ENCODE data around the gene SUPV3L1. TPM values are rescaled to one million over a fixed set of nuclear protein-coding genes. Genes with fewer than 3 reads are reported as not detected.

The SUPV3L1 gene
- total RNA-seq, 1 donor from 2014 or later = 20.5 TPM

DNA sequence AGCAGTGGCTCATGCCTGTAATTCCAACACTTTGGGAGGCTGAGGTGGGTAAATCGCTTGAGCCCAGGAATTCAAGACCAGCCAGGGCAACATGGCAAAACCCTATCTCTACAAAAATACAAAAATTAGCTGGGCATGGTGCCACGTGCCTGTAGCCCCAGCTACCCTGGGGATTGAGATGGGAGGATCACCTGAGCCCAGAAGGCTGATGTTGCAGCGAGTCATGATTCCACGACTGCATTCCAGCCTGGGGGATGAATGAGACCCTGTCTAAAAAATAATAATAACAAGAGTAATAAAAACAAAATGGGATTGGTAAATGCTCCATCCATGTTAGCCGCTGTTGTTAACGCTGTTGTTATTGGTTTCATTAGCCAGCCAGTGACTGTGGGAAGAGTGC lies 38.8 kb downstream of the SUPV3L1 start:
- H3K9me3 ChIP-seq = no peaks in the 10 kb centered on the region
- H3K4me1 ChIP-seq = peaks cover 32% of the 10 kb centered on the region
- intact Hi-C loops (cut with DNase I) = no loop called here
- no peak for DNase-seq
- H3K4me3 ChIP-seq = no peak overlapping the region
- TF ChIP-seq, protein P1, sequence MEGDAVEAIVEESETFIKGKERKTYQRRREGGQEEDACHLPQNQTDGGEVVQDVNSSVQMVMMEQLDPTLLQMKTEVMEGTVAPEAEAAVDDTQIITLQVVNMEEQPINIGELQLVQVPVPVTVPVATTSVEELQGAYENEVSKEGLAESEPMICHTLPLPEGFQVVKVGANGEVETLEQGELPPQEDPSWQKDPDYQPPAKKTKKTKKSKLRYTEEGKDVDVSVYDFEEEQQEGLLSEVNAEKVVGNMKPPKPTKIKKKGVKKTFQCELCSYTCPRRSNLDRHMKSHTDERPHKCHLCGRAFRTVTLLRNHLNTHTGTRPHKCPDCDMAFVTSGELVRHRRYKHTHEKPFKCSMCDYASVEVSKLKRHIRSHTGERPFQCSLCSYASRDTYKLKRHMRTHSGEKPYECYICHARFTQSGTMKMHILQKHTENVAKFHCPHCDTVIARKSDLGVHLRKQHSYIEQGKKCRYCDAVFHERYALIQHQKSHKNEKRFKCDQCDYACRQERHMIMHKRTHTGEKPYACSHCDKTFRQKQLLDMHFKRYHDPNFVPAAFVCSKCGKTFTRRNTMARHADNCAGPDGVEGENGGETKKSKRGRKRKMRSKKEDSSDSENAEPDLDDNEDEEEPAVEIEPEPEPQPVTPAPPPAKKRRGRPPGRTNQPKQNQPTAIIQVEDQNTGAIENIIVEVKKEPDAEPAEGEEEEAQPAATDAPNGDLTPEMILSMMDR (IDR thresholded peaks at IDR 0.05) = no peak
- H3K36me3 ChIP-seq = no peaks in the 10 kb centered on the region
- no peak overlapping the region for H3K27ac ChIP-seq
- no peak for ATAC-seq
- H3K27me3 ChIP-seq (ENCODE audit: low read depth) = no peaks in the 10 kb centered on the region

DNA sequence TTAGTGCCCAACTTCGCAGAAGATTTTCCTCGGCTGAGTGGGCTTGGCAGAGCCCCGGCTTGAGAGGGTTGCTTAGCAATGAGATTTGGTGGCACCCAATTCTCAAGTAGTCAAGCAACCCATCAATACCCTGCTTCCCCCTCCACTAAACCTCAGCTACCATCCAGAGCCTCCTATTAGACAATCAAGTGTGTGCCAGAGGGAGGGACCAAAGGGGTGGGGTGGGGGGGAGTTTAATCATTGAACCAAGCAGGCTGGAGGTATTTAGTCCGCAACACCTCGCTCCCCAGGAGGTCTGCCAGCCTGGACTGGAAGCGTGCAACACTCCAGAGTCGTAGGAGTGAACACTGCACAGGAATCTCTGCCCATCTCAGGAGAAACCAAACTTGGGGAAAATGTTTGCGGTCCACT lies 40.0 kb downstream of the SUPV3L1 start, which contains the start of gene HKDC1:
TSS of gene HKDC1 (plus strand) at position 292 of the 411 bp plus-strand sequence. CDS start at position 396, 104 bp downstream.
- peak within 1 kb of the TSS; percentile 31 for H3K27ac ChIP-seq
- DNase-seq = no peak

DNA sequence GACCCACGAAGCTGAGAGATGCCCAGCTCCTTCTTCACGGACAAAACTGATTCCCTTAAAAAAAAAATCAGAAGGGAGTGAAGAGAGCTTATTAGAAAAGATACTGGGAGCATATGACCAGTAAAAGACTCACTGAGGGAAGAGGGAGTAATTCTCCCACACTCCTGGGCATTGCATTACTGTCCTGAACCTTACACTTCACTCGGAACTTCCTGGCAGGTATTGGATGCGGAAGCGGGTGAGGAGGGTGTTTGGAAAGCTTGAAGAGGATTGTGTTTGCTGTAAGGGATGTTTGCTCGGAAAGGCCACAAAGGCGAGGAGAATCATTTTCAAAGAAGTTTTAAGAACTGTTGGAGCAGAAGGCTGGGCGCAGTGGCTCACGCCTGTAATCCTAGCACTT lies 40.5 kb downstream of the SUPV3L1 start:
- TF ChIP-seq, protein P1 (IDR thresholded peaks at IDR 0.05) = no peak
- Histone ChIP-seq H3K4me3 (no peak overlapping the region), H3K27me3 (ENCODE audit: low read depth) (no peaks in the 10 kb centered on the region), H3K27ac (peak overlapping the region; percentile 31), H3K9me3 (no peaks in the 10 kb centered on the region), H3K36me3 (no peaks in the 10 kb centered on the region), H3K4me1 (peaks cover 26% of the 10 kb centered on the region)
- intact Hi-C loops (cut with DNase I) = no loop called here
- DNase-seq (no peak), ATAC-seq (peak; percentile 73 to 76)

More for the DNA sequence above, 40.0 kb downstream of the SUPV3L1 start, which contains the start of gene HKDC1:
- intact Hi-C loops (cut with DNase I) = no loop called here
- H3K36me3 ChIP-seq = no peaks in the 10 kb centered on the region
- H3K4me3 ChIP-seq = no peak within 1 kb of the TSS
- ATAC-seq = peak; percentile 57 to 61
- H3K27me3 ChIP-seq (ENCODE audit: low read depth) = no peaks in the 10 kb centered on the region
- peaks cover 30% of the 10 kb centered on the region for H3K4me1 ChIP-seq
- TF ChIP-seq, protein P1 (IDR thresholded peaks at IDR 0.05) = no peak
- no peaks in the 10 kb centered on the region for H3K9me3 ChIP-seq

DNA sequence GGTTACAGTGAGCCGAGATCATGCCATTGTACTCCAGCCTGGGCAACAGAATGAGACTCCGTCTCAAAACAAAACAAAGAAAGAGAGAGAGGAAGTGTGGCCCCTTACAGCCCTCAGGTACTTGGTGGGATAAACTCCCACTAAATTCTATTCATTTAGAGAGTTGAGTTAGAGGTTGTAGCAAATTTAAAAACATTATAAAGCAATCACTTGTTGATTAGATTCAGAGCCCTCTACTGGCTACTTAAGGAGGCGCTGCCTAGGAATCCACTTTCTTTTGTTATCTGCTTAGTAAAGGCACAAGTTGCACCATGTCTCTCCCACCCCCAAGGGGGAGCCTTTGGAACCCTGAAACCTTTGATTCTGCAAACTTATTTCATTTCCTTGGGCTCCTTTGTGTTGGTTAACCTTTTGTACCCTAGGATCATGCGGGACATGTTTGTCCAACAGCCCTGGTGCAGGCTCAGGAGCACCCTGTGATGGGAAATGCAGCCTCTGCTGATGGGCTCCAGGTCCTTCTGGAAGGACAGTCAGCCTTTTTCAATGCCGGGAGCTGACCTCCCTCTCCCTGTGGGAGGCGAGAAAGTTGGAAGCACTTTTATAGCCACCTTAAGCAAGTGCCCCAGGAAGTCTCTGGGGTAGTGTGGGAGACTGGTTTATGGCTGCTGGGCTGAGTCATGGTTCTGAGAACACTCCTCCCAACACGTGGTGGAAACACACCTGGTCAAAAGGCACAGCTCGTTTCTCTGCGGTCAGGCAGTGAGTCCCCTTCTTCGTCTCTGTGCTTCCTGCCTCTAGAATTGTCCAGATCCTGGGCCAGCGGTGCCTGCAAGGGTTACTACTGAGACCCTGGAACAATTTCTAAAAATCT lies 42.4 kb downstream of the SUPV3L1 start:
- Histone ChIP-seq H3K4me1 (peaks cover 18% of the 10 kb centered on the region), H3K27ac (peak overlapping the region; percentile 59), H3K36me3 (no peaks in the 10 kb centered on the region), H3K9me3 (no peaks in the 10 kb centered on the region), H3K27me3 (ENCODE audit: low read depth) (no peaks in the 10 kb centered on the region), H3K4me3 (peak overlapping the region; percentile 13)
- intact Hi-C loops (cut with DNase I) = no loop called here
- ATAC-seq (peak; percentile 74 to 79), DNase-seq (no peak)
- TF ChIP-seq, protein P1 (IDR thresholded peaks at IDR 0.05) = peak; percentile 75

DNA sequence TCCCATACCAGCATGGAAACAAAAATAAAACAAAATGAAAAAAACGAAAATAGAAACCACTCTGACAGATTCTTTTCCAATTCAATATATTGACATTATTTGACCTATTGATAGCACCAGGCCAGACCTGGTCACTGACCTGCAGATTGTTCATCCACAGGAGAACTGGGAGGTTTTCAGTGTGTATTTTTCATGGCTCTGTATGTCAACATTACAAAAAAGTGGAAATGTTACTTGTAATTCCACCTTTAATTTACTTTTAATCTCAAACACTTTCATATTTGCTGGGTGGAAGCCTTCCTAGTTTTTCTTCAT lies 43.0 kb downstream of the SUPV3L1 start:
- H3K9me3 ChIP-seq = no peaks in the 10 kb centered on the region
- ATAC-seq (no peak), DNase-seq (no peak)
- intact Hi-C loops (cut with DNase I) = no loop called here
- H3K27me3 ChIP-seq (ENCODE audit: low read depth) = no peaks in the 10 kb centered on the region
- TF ChIP-seq, protein P1 (IDR thresholded peaks at IDR 0.05) = no peak
- H3K4me3 ChIP-seq = no peak overlapping the region
- H3K4me1 ChIP-seq = peaks cover 18% of the 10 kb centered on the region
- H3K27ac ChIP-seq = peak overlapping the region; percentile 59
- no peaks in the 10 kb centered on the region for H3K36me3 ChIP-seq

Data from lower lobe of right lung (tissue), 2 donors.